Cardiac septum (tissue), 1 donor: Measurements from ENCODE around the gene ATP5F1E. TPM values are rescaled to one million over a fixed set of nuclear protein-coding genes. Genes with fewer than 3 reads are reported as not detected.

ENCODE experiments used
- DNase-seq: peaks from one replicate; pipeline ENCODE4 v3.0.0-alpha.2; 2020; ENCODE audit warnings: low spot score
- intact Hi-C: fragments of 100-400 bp; cut with DNase I; formaldehyde crosslinking; loops from one replicate; pipeline ENCODE4 v1.14.0; 2022
- long read RNA-seq: library from polyadenylated mRNA; unstranded; transcript quantifications from one replicate; pipeline ENCODE4 v2.0.0, GENCODE V29; 2021
- total RNA-seq: library from RNA; stranded (reverse); fragmentation: NEBNext Ultra II Directional; extraction: Animal tissue kit (Norgen Biotek cat#: 25700); gene quantifications from one replicate; pipeline ENCODE4 v1.2.1, GENCODE V29; 2021
- donor health status: DM: no; HTN: no; CAD: no.

The ATP5F1E gene
- 123 TPM for total RNA-seq
- long read RNA-seq, transcript ATP5F1E-201 (3 exons, 3,665 nt) = major isoform, 401 of 404 reads
- long read RNA-seq, partial matches to known transcripts = 2 of 404 reads
- long read RNA-seq, other reads (novel, unspliced or antisense) = 0 of 404 reads

GRCh38 chr20:59032023-59032712 is at the start of gene ATP5F1E:
TSS of gene ATP5F1E (minus strand) at chr20:59032335. CDS start at chr20:59032251, 84 bp downstream.
- intact Hi-C loops = loop anchor here (1.0 to 5.0 kb wide), 2 partner anchors 10 to 50 kb away; partner anchors contain the start of genes NELFCD and PRELID3B
- peak; percentile 97 for DNase-seq

DNA sequence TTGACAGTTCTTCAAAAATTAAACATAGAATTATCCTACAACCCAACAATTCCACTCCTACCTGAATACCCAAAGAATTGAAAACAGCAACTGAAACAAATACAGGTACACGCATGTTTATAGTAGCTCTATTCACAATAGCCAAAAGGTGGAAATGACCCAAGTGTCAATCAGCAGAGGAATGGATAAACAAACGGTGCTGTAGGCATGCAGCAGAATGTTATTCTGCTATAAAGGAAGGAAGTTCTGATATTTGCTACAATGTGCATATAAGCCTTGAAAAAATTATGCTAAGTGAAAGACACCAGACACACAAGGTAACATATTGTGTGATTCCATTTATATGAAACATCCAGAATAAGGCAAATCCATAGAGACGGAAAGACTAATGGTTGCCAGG is 48.9 kb upstream of the ATP5F1E start:
- intact Hi-C loops = no loop called here
- no peak for DNase-seq

GRCh38 chr20:59078231-59078630 is 46.1 kb upstream of the ATP5F1E start:
- no peak for DNase-seq
- intact Hi-C loops = no loop called here

GRCh38 chr20:59077705-59078104 is 45.6 kb upstream of the ATP5F1E start:
- intact Hi-C loops = no loop called here

DNA sequence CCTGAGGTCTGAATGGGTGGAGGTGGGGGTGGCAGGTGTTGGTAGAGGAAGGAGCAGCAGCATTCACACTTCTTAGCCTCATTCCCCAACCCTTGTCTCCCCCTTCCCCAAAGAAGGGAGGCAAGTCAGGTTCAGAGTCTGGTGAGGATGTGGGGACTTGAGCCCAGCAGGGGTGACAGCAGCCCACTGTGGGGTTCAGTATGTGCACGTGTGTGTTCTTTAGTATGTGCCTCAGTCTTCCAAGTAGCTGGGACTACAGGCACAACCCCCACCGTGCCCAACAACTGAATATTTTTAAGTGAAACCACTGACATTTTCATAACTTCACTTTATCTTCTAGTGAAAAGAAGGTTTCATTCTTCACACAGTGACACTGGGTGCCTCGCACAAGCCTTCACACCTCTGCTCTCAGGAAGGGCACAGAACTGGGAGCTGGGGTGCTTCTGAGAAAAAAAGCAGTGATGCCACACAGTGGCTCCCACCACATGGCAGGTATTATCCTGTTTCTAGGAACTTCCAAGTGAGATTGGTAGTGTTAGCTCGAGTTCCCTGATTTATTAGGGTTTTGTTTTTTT is 43.9 kb upstream of the ATP5F1E start:
- DNase-seq = no peak

More at GRCh38 chr20:59077705-59078104, 45.6 kb upstream of the ATP5F1E start:
- DNase-seq = no peak

GRCh38 chr20:59074456-59074855 is 42.3 kb upstream of the ATP5F1E start:
- DNase-seq = no peak
- intact Hi-C loops = no loop called here

More for the DNA sequence above, 43.9 kb upstream of the ATP5F1E start:
- intact Hi-C loops = no loop called here

DNA sequence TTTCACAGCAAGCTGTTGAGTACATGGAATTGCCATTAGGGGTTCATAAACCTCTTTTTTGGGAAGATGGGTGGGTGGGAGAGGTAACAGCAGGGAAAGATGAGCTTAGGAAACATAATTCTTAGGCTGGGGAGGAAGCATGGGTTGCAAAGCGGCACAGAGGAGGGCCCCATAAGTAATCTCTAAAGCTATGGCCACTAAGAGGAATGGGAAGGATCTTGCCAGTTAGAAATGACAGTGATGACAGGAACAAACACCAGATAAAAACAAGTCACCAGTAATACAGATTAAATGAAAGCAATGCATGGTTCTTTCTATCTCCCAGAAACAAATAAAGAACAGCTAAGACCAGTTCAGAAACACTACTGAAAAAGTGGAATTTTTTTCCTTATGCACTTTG is 41.4 kb upstream of the ATP5F1E start:
- DNase-seq = no peak
- intact Hi-C loops = no loop called here

GRCh38 chr20:59071216-59071615 is 39.1 kb upstream of the ATP5F1E start:
- intact Hi-C loops = no loop called here
- no peak for DNase-seq

GRCh38 chr20:59069026-59069425 is 36.9 kb upstream of the ATP5F1E start:
- intact Hi-C loops = loop anchor here (10.0 kb wide), 1 partner anchor 336 kb away; no protein-coding TSS in a partner anchor
- DNase-seq = no peak

DNA sequence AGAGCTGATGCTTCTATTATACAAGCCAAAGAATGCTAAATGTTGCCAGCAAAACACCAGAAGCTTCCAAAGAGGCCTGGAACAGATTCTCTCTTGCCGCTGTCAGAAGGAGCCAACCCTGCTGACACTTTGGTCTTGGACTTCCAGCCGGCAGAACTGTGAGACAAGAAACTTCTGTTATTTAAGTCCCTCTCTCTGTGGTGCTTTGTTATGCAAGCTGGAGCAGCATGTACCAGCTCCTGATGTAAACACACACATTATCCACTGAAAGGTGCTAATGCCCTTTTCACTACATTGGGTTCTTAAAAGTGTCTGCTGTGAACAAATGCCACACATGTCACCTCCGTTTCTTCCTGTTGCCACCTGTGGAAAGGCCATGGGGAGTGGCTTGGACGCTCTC is 36.4 kb upstream of the ATP5F1E start:
- intact Hi-C loops = loop anchor here (10.0 kb wide), 1 partner anchor 336 kb away; no protein-coding TSS in a partner anchor
- no peak for DNase-seq

- intact Hi-C loops = loop anchor here (10.0 kb wide), 1 partner anchor 341 kb away; no protein-coding TSS in a partner anchor
- DNase-seq = no peak
Measured at GRCh38 chr20:59064214-59064722, 32.1 kb upstream of the ATP5F1E start.

DNA sequence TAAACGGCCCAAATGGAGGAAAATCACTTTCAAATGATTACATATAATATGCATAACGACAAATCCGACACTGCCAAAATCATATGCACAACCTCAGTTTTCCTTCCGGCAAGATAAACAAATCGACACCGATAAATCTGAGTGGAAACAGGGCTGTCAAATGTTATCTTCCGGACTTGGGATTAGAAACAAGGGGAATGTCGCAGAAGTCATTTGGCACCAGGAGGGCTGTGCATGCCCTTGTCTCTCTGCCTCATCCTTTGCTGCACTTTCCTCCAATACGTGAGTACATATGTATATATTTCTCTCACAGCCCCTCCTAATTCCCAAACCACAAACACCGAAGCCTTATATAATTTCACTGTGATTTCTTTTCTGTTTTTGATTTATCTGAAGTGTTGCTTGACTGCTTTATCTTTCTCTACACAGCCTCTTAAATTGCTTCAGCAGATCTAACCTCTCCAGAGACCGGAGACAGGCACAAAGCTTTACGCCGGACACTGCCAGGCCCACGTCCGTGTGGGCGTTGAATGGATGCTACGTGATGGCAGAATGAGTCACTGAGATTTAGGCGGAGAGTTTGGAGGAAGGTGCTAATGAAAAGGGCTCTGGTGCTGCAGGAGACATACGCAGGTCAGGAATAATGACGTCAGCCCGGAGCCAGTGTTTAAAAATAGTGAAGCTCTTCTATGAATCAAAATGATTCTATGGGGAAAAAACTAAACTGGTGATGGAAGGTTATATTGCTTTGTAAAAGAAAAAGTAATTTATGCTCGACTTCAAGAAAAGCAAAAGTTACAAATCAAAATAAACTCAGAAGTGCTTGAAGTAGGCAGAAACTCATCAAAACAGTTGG is 31.5 kb upstream of the ATP5F1E start:
- intact Hi-C loops = loop anchor here (10.0 kb wide), 1 partner anchor 341 kb away; no protein-coding TSS in a partner anchor
- peak; percentile 86 for DNase-seq

DNA sequence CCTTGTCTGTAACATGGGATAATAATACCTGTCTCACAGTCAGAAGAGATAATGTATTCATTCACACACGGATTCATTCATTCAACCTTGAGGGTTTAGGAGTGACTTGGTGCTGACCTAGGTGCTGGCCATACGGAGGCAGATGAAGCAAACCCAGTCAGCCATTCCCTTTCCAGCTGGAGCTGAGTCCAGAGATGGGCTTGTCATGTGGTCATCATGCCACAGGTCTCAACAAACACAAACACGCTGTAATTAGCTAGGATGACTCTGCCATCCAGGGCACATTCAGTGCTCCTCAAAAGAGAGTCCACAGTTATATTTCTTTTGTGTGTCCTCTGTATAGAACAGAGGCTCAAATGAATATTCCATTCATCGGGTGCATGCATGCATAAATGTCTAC is 29.9 kb upstream of the ATP5F1E start:
- no peak for DNase-seq
- intact Hi-C loops = loop anchor here (10.0 kb wide), 1 partner anchor 343 kb away; no protein-coding TSS in a partner anchor

DNA sequence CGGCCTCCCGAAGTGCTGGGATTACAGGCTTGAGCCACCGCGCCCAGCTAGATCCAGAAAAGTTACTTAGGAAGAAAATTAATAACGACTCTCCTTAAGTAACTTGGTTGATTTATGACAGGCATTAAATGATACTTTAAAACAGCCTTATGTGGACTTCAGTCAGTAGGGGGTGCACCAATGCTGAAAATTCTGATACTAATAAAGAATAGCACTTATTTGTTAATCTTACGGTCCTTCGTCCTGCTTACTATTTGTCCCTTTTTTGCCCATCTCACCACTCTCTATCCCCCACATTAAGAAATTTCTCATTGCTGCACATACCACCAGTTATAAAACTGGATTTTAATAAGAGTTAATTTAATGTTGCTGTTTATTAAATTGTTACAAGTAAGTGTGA is 23.2 kb upstream of the ATP5F1E start:
- intact Hi-C loops = no loop called here
- no peak for DNase-seq

DNA sequence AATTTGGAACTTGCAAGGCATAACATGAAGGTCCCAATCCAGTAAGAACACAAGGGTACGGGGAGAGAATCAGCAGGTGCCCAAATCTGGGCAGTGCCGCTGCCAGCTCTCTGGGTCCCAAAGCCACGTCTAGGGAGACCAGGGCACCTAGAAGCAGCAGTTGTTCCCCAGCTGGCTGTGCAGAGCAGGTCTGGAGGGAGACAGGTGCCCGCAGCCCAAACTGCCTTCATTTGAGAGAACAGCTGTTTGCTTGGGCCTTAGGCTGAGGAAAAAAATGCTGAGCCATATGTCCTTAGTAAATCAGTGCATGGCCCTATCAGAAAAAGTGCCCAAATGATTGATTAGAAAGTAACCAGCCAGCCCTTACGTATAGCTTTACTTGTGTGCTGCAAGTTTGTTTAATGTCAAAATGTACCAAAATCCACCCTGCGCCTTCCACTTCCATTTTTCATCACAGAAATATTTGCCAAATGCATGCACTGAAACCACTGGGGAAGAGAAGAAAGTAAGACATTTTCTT is 19.6 kb upstream of the ATP5F1E start:
- DNase-seq = no peak
- intact Hi-C loops = loop anchor here (5.0 kb wide), 1 partner anchor 51 kb away; no protein-coding TSS in a partner anchor

- no peak for DNase-seq
- intact Hi-C loops = loop anchor here (5.0 kb wide), 1 partner anchor 52 kb away; no protein-coding TSS in a partner anchor
Measured at GRCh38 chr20:59050437-59050836, 18.3 kb upstream of the ATP5F1E start.

DNA sequence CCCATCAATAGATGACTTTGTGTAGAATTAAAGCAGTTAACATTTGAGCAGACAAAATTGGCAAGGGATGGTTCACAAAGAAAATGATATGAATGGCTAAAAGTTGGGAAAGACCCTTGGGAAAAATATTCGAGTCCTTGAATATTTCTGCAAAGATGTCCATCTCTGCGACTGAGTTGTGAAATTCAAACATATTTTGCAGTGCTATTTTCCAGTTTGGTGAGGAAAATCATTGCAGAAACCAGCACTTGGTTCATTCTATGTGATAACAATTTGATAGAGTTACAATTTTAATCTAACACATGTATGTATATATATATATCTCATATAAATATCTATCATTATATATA is 16.5 kb upstream of the ATP5F1E start:
- DNase-seq = no peak
- intact Hi-C loops = no loop called here

DNA sequence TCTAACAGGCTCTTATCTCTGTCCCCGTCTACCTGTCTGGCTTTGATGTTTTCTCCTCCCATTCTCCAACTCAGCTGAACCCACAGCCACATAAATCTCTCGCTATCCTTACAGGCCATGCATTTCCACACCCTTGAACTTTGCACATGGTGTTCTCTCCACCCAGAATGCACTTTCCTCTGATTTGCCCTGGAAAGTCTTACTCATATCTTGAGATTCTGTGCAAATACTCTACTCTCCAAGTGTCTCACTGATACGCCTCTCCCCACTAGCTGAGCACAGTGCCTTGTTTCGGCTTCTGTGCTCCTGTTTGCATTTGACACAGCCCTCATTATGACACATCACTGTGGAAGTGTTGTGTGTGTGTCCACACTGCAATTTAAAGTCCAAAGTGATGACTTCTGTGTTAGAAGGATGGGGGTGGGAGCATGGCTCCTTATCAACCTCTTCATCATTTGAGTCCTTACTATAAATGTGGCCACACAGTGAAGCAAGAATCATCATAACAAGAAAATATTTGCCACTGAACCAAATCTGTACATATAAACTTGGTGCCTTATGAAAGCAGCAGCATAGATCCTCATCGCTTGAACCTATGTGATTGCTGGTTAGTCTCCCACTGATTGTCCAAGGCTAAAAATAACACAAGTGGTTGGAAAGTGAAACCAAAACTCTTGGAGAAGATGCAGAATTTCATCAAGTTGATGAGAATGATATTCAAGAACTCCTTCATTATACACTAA is 16.0 kb upstream of the ATP5F1E start:
- no peak for DNase-seq
- intact Hi-C loops = no loop called here

GRCh38 chr20:59046862-59047261 is 14.7 kb upstream of the ATP5F1E start:
- intact Hi-C loops = no loop called here
- no peak for DNase-seq
